ENCODE results near the gene ATG16L2.

Gene ATG16L2

GRCh38 chr11:72826191-72826941, 12.2 kb downstream of the ATG16L2 start:
- DNase-seq: no peak

- DNase-seq: no peak
Observed at GRCh38 chr11:72826942-72827480, 12.8 kb downstream of the ATG16L2 start.

- DNase-seq: peak; percentile 21
Observed at GRCh38 chr11:72827656-72828055, 13.4 kb downstream of the ATG16L2 start.

- DNase-seq: no peak
Observed at GRCh38 chr11:72828081-72828567, 13.9 kb downstream of the ATG16L2 start.

GRCh38 chr11:72828692-72829101, 14.5 kb downstream of the ATG16L2 start:
- DNase-seq: no peak

- no peak for DNase-seq
Observed at GRCh38 chr11:72829178-72829577, 15.0 kb downstream of the ATG16L2 start.

GRCh38 chr11:72829884-72830533, 15.8 kb downstream of the ATG16L2 start:
- no peak for DNase-seq

- DNase-seq: peak; percentile 46
Observed at GRCh38 chr11:72831521-72832300, 17.5 kb downstream of the ATG16L2 start.

GRCh38 chr11:72832301-72833082, 18.3 kb downstream of the ATG16L2 start:
- DNase-seq: no peak

GRCh38 chr11:72833083-72833733, 19.0 kb downstream of the ATG16L2 start:
- DNase-seq: no peak

- no peak for DNase-seq
Observed at GRCh38 chr11:72833811-72834493, 19.7 kb downstream of the ATG16L2 start.

- peak; percentile 10 for DNase-seq
Observed at GRCh38 chr11:72834905-72835304, 20.7 kb downstream of the ATG16L2 start.

- DNase-seq: no peak
Observed at GRCh38 chr11:72836111-72836510, 21.9 kb downstream of the ATG16L2 start.

GRCh38 chr11:72838691-72839305, 24.6 kb downstream of the ATG16L2 start:
- DNase-seq: no peak

GRCh38 chr11:72840780-72841179, 26.6 kb downstream of the ATG16L2 start:
- no peak for DNase-seq

GRCh38 chr11:72841397-72841796, 27.2 kb downstream of the ATG16L2 start:
- DNase-seq: no peak

- DNase-seq: no peak
Observed at GRCh38 chr11:72842126-72842525, 27.9 kb downstream of the ATG16L2 start.

- no peak for DNase-seq
Observed at GRCh38 chr11:72842653-72843330, 28.6 kb downstream of the ATG16L2 start.

- DNase-seq: no peak
Observed at GRCh38 chr11:72844356-72844755, 30.1 kb downstream of the ATG16L2 start.

GRCh38 chr11:72848846-72849466, 34.7 kb downstream of the ATG16L2 start:
- peak; percentile 56 for DNase-seq
